ENCODE results near the gene SLC41A1.

- TF ChIP-seq EZH2 (IDR thresholded peaks at IDR 0.05) (no peak), POLR2AphosphoS5 (IDR thresholded peaks at IDR 0.05; ENCODE audit: borderline replicate concordance, low read depth, low read length) (no peak), FOXP2 (optimal IDR thresholded peaks at IDR 0.05; ENCODE audit: control extremely low read depth, extremely low read length, insufficient read depth) (no peak)
Measured at GRCh38 chr1:205798577-205798976, 14.4 kb downstream of the SLC41A1 start.

Data from SK-N-MC (cell line).